SK-N-SH treated with all-trans-retinoic acid at 6 μM for 48 hours (cell line): ENCODE data around the gene GIPC3.

Experiments
- ATAC-seq: fragments of 200-7000 bp; cut with Tn5 transposase; 3 replicates; pipeline ENCODE4 v1.9.1; 2020; ENCODE audit warnings: mild to moderate bottlenecking, moderate library complexity
- ARNTL ChIP-seq: fragments of 450-650 bp; formaldehyde crosslinking; IDR thresholded peaks from 2 replicates; pipeline ENCODE4 v1.5.0; 2020; ENCODE audit warnings: low read depth, mild to moderate bottlenecking, moderate library complexity, borderline replicate concordance
- CREB5 ChIP-seq: fragments of 250-450 bp; sonication (Bioruptor Pico); IDR thresholded peaks from 2 replicates; pipeline ENCODE4 v1.5.1; 2020; ENCODE audit warnings: low read depth, mild to moderate bottlenecking, moderate library complexity
- CSDC2 ChIP-seq: fragments of 250-450 bp; sonication (Bioruptor Pico); IDR thresholded peaks from 2 replicates; pipeline ENCODE4 v1.5.0; 2020; ENCODE audit warnings: mild to moderate bottlenecking, moderate library complexity
- CSRNP3 ChIP-seq: fragments of 250-450 bp; sonication (Bioruptor Pico); IDR thresholded peaks from 2 replicates; pipeline ENCODE4 v1.5.1; 2021; ENCODE audit warnings: mild to moderate bottlenecking, moderate library complexity
- GLIS3 ChIP-seq: fragments of 250-450 bp; sonication (Bioruptor Pico); IDR thresholded peaks from 2 replicates; pipeline ENCODE4 v1.5.0; 2020; ENCODE audit warnings: mild to moderate bottlenecking, moderate library complexity
- ISL1 ChIP-seq: fragments of 250-450 bp; sonication (Bioruptor Pico); IDR thresholded peaks from 2 replicates; pipeline ENCODE4 v2.1.2; 2022; ENCODE audit warnings: mild to moderate bottlenecking, moderate library complexity
- PATZ1 ChIP-seq: fragments of 250-450 bp; sonication (Bioruptor Pico); IDR thresholded peaks from 2 replicates; pipeline ENCODE4 v1.8.0; 2020; ENCODE audit warnings: mild to moderate bottlenecking, moderate library complexity, borderline replicate concordance
- POU6F1 ChIP-seq: fragments of 250-450 bp; sonication (Bioruptor Pico); IDR thresholded peaks from 2 replicates; pipeline ENCODE4 v1.8.0; 2021; ENCODE audit warnings: low read depth, mild to moderate bottlenecking, moderate library complexity, borderline replicate concordance
- PPARA ChIP-seq: fragments of 250-450 bp; sonication (Bioruptor Pico); IDR thresholded peaks from 2 replicates; pipeline ENCODE4 v1.5.0; 2020; ENCODE audit warnings: mild to moderate bottlenecking, borderline replicate concordance
- RARB ChIP-seq: fragments of 250-450 bp; sonication (Bioruptor Pico); IDR thresholded peaks from 2 replicates; pipeline ENCODE4 v1.8.0; 2021; ENCODE audit warnings: mild to moderate bottlenecking, moderate library complexity
- SNAI2 ChIP-seq: fragments of 250-450 bp; sonication (Bioruptor Pico); IDR thresholded peaks from 2 replicates; pipeline ENCODE4 v1.5.0; 2020; ENCODE audit warnings: mild to moderate bottlenecking, moderate library complexity
- TOX ChIP-seq: fragments of 250-450 bp; sonication (Bioruptor Pico); IDR thresholded peaks from 2 replicates; pipeline ENCODE4 v1.8.0; 2021; ENCODE audit warnings: mild to moderate bottlenecking, moderate library complexity, borderline replicate concordance
- TSHZ2 ChIP-seq: fragments of 250-450 bp; sonication (Bioruptor Pico); IDR thresholded peaks from 2 replicates; pipeline ENCODE4 v1.5.0; 2020; ENCODE audit warnings: mild to moderate bottlenecking, moderate library complexity
- ZFP3 ChIP-seq: fragments of 250-450 bp; sonication (Bioruptor Pico); IDR thresholded peaks from 2 replicates; pipeline ENCODE4 v1.5.0; 2020; ENCODE audit warnings: mild to moderate bottlenecking, moderate library complexity
- ZFP30 ChIP-seq: fragments of 450-650 bp; formaldehyde crosslinking; IDR thresholded peaks from 2 replicates; pipeline ENCODE4 v1.5.0; 2022; ENCODE audit warnings: mild to moderate bottlenecking, moderate library complexity
- ZNF565 ChIP-seq: fragments of 450-650 bp; formaldehyde crosslinking; conservative IDR thresholded peaks from 2 replicates; pipeline ENCODE4 v1.5.0; 2020; ENCODE audit warnings: low read depth, mild to moderate bottlenecking, moderate library complexity
- ZNF8 ChIP-seq: fragments of 450-650 bp; formaldehyde crosslinking; IDR thresholded peaks from 2 replicates; pipeline ENCODE4 v1.5.0; 2020; ENCODE audit warnings: mild to moderate bottlenecking, moderate library complexity

GIPC3 gene

GRCh38 chr19:3604987-3605343 is 19.7 kb downstream of the GIPC3 start:
- ATAC-seq: no peak
- no peak for TF ChIP-seq CSRNP3 (CRISPR knock-in tag)
- TF ChIP-seq ISL1 (CRISPR knock-in tag): no peak
- TF ChIP-seq, all 23 proteins: peak for 0

GRCh38 chr19:3605361-3605760 is 20.1 kb downstream of the GIPC3 start:
- TF ChIP-seq CSRNP3 (CRISPR knock-in tag) (no peak), POU6F1 (no peak), CSDC2 (CRISPR knock-in tag) (no peak), SNAI2 (no peak), ISL1 (CRISPR knock-in tag) (no peak), RARB (CRISPR knock-in tag) (no peak), PATZ1 (CRISPR knock-in tag) (no peak), ZNF565 (CRISPR knock-in tag) (no peak), PPARA (CRISPR knock-in tag) (no peak), CREB5 (CRISPR knock-in tag) (no peak), TOX (CRISPR knock-in tag) (no peak), ZFP3 (CRISPR knock-in tag) (no peak), GLIS3 (no peak), ZFP30 (CRISPR knock-in tag) (no peak)
- no peak for ATAC-seq

GRCh38 chr19:3605770-3606169 is 20.5 kb downstream of the GIPC3 start:
- no peak for TF ChIP-seq ZNF8 (CRISPR knock-in tag)
- TF ChIP-seq POU6F1: no peak
- TF ChIP-seq ZNF565 (CRISPR knock-in tag): no peak
- TF ChIP-seq CREB5 (CRISPR knock-in tag): no peak
- TF ChIP-seq GLIS3: no peak
- no peak for TF ChIP-seq TSHZ2 (CRISPR knock-in tag)
- no peak for TF ChIP-seq ARNTL (CRISPR knock-in tag)
- no peak for ATAC-seq
